GM21367 (cell line): ENCODE measurements around the gene CCDC39.
A peak's percentile ranks its signal among the peaks of the same experiment; 100 is the strongest.
"Not testable (repeated sequence)": the region's sequence is repeated elsewhere in the genome, so short reads cannot be mapped to it uniquely, and the experiment has no call there.

Experiments used
- ATAC-seq: cut with Tn5 transposase; IDR thresholded peaks from one replicate; pipeline ENCODE4 v1.9.1; 2021; ENCODE audit not compliant: unreplicated experiment

The CCDC39 gene

GRCh38 chr3:180626844-180627243 lies 52.4 kb downstream of the CCDC39 start:
- peak; percentile 96 for ATAC-seq

- ATAC-seq = peak; percentile 55
Measured at GRCh38 chr3:180624714-180625113, 54.6 kb downstream of the CCDC39 start.

GRCh38 chr3:180619723-180620122 lies 59.6 kb downstream of the CCDC39 start:
- ATAC-seq = no peak

- ATAC-seq = not testable (repeated sequence)
Measured at GRCh38 chr3:180618563-180618962, 60.7 kb downstream of the CCDC39 start.

- ATAC-seq = no peak
Measured at GRCh38 chr3:180617049-180617448, 62.2 kb downstream of the CCDC39 start.

- no peak for ATAC-seq
Measured at GRCh38 chr3:180615954-180616353, 63.3 kb downstream of the CCDC39 start.

- no peak for ATAC-seq
Measured at GRCh38 chr3:180612364-180612763, 66.9 kb downstream of the CCDC39 start.

DNA sequence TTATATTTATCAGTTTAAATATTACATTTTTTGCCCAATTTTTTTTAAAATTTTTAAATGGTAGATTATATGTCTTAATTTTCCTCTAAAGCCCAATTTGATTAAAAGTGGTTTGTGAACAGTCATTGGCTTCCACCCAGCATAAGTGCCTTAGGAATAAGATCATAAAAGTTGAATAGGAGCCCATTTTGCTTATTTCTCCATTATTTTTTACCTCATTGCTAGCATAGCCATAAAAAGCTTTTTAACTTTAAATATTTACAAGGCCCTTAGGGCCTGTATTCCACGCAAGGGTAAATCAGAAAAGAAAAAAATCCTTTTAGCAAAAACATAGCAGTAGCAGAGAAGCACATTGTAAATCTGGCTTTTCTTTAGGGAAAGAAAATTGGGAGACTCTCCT lies 68.3 kb downstream of the CCDC39 start:
- no peak for ATAC-seq

GRCh38 chr3:180601688-180602666 lies 77.3 kb downstream of the CCDC39 start, which contains the start of gene TTC14:
Gene TTC14 (plus strand): TSS chr3:180602163. CDS start chr3:180602262, 99 bp downstream.
- peak; percentile 97 for ATAC-seq

DNA sequence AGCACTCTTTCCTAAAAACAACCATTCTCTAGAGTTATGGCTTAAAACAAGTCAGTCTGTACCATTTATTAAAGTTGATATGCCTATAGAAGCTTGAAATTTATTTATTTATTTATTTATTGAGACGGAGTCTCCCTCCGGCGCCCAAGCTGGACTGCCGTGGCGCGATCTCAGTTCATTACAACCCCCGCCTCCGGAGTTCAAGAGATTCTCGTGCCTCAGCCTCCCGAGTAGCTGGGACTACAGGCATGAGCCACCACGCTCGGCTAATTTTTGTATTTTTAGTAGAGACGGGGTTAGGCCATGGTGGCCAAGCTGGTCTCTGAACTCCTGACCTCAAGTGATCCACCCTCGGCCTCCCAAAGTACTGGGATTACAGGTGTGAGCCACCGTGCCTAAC lies 78.8 kb downstream of the CCDC39 start:
- ATAC-seq = no peak

DNA sequence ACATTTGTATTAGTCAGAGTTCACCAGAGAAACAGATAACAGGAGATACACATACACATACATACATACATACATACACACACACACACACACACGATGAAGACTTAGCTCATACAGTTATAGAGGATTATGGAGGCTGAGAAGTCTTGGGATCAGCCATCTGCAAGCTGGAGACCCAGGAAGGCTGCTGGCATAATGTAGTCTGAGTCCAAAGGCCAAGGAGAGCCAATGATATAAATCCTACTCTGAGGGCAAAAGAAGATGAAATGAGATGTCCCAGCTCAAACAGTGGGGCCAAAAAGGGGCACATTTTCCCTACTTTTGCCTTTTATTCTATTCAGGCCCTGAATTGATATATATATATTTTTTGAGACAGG lies 83.7 kb downstream of the CCDC39 start:
- no peak for ATAC-seq

GRCh38 chr3:180594631-180595558 lies 84.4 kb downstream of the CCDC39 start:
- peak; percentile 81 for ATAC-seq

DNA sequence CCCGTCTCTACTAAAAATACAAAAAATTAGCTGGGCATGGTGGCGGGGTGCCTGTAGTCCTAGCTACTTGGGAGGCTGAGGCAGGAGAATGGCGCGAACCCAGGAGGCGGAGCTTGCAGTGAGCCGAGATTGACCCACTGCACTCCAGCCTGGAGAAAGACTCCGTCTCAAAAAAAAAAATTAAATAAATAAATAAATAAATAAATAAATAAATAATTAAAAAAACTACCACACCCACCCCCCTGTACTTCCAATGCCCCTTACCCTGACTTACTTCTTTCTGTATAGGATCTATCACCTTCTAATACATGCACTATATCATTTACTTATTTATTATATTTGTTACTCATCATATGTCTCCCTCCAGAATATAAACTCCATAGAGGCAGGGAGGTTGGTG lies 85.7 kb downstream of the CCDC39 start:
- ATAC-seq = not testable (repeated sequence)

- no peak for ATAC-seq
Measured at GRCh38 chr3:180590396-180590795, 88.9 kb downstream of the CCDC39 start.

DNA sequence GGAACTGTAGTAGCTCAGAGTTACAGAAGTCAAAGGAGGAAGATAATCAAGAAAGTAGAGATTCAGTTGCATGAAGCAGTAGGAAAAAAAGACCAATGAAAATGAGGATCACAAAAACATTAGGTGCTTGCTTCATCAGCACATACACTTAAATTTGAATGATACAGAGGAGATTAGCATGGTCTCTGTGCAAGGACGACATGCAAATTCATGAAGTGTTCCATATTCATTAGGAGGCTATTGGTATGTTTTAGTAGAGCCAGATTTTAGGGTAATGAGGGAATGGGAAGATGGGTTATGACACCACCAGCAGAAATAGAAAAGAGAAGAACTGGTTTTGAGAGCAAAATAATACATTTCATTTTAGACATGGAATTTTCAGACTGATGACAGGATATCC lies 98.4 kb downstream of the CCDC39 start:
- ATAC-seq = no peak

- ATAC-seq = no peak
Measured at GRCh38 chr3:180575571-180575970, 103.7 kb downstream of the CCDC39 start.

DNA sequence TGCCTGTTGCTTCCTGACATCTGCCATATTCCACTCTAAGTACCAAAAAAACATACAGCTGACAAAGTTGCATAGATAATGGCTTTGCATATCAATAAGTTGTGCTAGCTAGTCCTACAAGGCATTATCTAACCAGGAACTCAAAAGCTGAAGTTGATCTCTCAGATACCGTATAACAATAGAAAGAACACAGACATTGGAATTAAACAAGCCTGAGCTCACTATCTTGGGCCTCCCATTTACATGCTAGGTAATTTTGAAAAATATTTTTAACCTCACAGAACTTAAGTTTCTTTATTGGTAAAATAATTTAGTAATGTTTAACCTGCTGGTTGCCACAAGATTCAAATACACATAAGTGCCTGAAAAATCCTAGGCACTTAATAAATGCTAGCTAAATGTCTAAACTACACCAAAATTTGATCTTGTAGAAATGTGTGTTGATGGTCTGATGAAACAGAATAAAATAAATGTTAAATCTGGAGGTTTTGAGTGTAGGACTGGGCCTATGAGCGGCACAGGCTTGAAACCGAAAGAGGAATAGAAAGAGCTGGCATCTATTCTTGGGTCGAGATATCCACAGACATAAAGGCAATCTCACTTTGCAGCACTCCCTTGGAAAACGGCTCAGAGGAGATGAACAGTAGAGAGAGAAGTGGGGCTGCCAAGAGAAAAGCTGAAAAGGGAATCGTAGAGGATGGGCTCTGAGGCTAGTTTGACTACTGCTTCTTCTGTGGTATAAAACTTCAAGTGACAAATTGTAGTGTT lies 107.3 kb downstream of the CCDC39 start:
- ATAC-seq = peak; percentile 89

DNA sequence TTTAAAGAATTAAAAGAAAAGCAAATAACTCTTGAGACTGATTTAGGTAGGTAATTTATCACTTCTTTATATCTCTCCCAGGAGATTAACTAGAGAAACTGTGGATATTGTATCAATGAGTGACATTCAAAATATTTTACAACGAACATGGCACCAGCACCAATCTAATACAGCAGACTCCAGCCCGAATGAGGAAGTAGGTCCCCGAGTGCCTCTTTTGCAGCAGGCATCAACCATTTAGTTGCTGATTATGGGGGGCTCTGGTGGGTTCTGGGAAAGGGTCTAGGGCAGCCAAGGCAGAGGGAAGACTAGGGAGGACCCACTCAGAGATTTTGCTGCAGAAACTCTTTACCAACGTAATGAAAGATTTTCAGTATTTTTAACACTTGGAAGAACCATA lies 109.1 kb downstream of the CCDC39 start:
- no peak for ATAC-seq

DNA sequence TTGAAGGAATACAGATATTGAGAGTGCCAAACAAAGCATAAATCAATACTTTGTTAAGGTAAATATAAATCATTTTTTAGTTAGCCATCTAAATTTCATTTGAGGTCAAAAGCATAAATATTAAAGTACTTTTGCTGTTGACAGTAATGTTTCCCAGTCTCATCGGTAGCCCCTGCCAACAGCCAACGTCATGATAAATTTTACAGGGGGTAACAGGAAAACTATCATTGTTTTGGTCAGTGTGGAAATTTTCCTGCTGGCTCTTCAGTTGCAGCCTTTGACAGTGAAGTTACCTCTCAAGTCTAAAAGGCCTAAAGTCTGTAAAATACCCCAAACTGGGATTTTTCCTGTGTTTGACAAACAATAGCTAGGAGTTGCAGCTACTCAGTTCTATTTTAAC lies 114.6 kb downstream of the CCDC39 start:
- ATAC-seq = no peak
